Activated naive CD8-positive, alpha-beta T cell treated with anti-CD3 and anti-CD28 coated beads, Interleukin-2, amount 50 U/mL, for 16 hours (primary cell): ENCODE results near the gene MYO9B.
"Not testable (repeated sequence)": the region's sequence is repeated elsewhere in the genome, so short reads cannot be mapped to it uniquely, and the experiment has no call there.

ENCODE experiments used
- DNase-seq: peaks from one replicate; pipeline ENCODE4 v3.0.0-alpha.2; 2020; ENCODE audit warnings: low read depth, low spot score

Gene MYO9B

GRCh38 chr19:17091758-17092333 is 16.3 kb downstream of the MYO9B start:
- DNase-seq: no peak

DNA sequence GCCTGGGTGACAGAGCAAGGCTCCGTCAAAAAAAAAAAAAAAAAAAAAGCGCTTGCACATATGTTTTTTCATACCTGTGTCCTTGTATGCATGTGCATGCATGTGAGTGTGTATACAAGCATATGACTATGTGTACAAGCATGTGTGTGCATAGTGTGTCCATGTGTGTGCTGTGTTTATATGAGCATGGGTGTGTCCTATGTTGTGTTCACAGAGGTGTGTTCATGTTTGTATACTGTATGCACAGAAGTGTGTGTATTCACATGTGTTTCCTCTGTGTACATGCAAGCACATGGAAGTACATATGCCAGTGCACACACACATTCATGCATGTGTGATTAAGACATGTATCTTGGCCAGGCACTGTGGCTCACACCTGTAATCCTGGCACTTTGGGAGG is 17.1 kb downstream of the MYO9B start:
- no peak for DNase-seq

GRCh38 chr19:17094694-17095093 is 19.1 kb downstream of the MYO9B start:
- DNase-seq: not testable (repeated sequence)

- DNase-seq: no peak
Observed at GRCh38 chr19:17095141-17095919, 19.8 kb downstream of the MYO9B start.

DNA sequence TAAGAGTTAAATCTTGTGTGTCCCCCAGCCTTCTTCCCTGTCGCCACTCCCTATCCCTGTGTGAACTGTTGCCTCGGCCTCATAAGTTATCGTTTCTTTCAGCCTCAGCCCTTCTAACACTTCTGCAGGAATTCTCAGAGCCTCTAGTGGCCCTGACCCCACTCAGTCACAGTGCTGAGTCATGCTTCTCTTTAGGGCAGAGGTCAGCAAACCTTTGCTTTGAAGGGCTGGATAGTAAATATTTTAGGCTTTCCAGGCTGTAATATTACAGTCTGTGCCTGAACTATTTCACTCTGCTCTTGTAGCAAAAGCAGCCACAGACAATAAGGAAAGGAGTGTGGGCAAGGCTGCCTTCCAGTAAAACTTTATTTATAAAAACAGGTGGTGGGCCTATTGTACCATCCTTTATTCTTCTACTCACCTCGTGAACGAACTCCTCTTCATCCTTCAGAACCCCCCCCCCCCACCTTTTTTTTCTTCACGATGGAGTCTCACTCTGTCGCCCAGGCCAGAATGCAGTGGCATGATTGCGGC is 22.1 kb downstream of the MYO9B start:
- no peak for DNase-seq

DNA sequence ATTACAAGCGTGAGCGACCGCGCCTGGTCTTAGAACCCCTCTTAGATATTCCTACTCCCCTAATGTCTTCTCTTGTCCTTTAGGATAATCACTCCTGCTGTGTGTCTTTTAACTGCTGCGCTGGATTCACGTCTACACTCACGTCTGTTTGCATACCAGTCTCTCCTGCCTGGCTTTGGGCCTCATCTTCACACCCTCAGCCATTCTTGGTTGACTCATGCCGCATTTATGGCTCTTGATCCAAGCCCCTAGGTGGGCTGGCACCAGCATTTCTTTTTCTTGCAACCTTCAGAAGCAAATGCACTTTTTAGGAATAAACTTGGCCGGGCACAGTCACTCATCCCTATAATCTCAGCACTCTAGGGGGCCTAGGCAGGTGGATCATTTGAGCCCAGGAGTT is 22.7 kb downstream of the MYO9B start:
- DNase-seq: no peak

GRCh38 chr19:17101686-17102628 is 26.4 kb downstream of the MYO9B start:
- DNase-seq: no peak

DNA sequence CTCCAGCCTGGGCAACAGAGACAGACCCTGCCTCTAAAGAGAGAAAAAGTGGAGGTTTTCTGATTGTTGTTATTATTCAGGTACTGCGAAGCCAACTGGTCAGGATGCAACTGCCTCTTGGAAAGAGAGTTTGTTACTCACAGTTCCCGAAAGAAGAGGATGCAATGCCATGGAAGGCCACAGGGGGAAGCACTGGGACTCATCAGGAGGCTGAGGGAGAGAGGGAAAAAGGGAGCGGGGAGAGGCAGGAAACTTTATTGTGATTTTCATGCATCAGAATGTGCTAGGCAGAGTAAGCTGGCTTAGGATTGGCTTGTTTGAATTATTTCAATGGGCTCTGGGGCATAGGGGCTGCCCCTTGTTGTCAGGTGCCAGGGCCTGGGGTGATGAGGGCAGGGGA is 27.6 kb downstream of the MYO9B start:
- DNase-seq: no peak

GRCh38 chr19:17104679-17105078 is 29.1 kb downstream of the MYO9B start:
- DNase-seq: no peak

DNA sequence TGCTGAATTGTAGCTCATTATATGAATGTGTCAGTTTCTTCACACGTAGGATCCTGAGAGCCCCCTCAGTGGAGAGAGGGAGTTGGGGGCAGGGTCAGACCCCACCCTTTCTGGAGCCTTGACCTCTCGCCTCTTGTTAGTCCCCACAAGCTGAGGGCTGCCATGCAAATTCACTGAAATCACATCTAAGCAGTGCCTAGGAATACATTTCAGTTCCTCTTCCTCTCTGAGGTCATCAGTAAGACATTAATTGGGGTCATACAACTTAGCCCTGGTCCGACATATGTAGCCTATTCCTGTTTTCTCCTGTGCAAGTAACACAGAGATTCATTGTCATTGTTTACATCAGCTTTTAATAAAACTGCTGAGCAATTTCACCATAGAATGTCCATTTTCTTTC is 30.0 kb downstream of the MYO9B start:
- no peak for DNase-seq

DNA sequence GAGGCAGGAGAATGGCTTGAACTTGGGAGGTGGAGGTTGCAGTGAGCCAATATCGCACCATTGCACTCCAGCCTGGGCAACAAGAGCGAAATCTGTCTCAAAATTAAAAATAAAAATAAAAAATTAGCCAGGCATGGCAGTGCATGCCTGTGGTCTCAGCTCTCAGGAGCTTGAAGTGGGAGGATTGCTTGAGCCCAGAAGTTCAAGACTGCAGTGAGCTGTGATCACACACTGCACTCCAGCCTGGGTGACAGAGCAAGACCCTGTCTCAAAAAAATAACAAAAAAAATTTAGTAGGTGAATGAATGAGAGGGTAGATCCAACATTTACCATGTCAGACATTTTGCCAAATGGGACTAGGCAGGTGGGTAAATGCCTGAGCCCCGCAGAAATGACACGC is 31.4 kb downstream of the MYO9B start:
- DNase-seq: not testable (repeated sequence)

GRCh38 chr19:17107546-17108452 is 32.2 kb downstream of the MYO9B start:
- no peak for DNase-seq

GRCh38 chr19:17108453-17108784 is 32.8 kb downstream of the MYO9B start:
- DNase-seq: no peak

DNA sequence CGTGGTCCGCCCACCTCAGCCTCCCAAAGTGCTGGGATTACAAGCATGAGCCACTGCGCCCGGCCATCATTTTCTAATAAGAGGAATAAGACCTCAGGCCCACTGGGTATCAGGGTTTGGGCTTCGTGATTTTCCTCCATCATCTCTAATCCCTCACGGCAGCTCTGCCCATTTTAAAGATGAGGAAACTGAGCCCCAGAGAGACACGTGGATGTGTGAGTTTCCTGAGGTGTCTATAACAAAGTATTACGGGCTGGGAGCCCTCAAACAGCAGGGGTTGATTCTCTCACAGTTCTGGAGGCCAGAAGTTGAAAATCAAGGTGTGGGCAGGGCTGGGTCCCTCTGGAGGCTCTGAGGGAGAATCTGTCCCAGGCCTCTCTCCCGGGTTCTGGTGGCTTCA is 33.7 kb downstream of the MYO9B start:
- DNase-seq: no peak

- DNase-seq: no peak
Observed at GRCh38 chr19:17109962-17110598, 34.5 kb downstream of the MYO9B start.

GRCh38 chr19:17110599-17110966 is 35.0 kb downstream of the MYO9B start:
- DNase-seq: no peak

DNA sequence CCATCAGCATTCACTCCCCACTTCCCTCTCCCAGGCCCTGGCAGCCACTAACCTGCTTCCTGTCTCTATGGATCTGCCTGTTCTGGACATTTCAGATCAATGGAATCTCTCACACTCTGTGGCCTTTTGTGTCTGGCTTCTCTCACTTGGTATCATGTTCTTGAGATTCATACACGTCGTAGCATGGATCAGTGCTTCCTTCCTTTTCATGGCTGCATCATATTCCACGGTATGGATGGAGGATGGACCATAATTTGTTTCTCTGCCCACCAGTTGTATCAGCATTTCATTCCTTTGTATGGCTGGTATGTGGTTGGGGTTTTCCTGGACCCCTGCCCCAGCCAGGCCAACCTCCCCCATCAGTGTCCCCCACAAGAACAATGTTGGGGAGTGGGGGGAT is 36.2 kb downstream of the MYO9B start:
- DNase-seq: no peak

DNA sequence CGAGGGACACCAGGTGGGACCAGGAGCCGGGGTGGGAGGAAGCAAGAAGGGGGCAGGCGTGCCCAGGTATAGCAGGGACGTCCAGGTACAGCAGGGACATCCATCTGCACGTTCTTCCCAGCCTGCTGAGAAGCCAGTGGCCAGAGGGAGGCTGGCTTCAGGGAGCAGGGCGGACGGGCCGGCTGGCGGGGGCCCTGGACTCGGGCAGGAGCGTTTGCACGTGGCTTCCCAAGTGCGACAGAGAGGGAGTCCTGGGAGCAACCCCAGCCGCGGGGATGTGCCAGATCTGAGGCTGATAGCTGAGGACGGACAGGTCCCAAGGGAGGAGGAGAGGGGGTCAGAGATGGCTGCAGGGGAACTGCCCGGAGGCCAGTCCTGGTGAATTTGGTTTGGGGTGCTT is 36.7 kb downstream of the MYO9B start:
- no peak for DNase-seq

- DNase-seq: no peak
Observed at GRCh38 chr19:17112700-17113099, 37.1 kb downstream of the MYO9B start.

- DNase-seq: no peak
Observed at GRCh38 chr19:17113127-17113785, 37.7 kb downstream of the MYO9B start.
